ENCODE results near the gene SLC12A1.

DNA sequence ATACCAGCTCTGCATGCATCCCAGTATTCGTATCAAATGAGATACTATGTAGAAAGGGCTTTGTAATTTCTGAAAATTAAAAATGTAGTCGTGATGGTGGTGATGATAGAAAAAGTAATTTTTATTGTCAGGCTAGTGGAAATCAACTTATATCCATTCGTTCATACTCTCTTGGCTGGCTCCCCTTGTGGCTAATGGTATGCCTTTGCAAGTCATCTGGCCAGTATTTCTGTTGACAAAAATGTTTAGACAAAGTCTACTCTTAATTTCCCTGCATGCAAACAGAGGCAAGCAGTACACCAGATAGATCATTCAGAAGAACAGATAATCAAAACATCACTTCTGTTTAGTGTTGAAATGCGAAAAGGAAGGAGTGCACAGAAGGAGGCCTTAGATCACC, 75.6 kb downstream of the SLC12A1 start:
- TF ChIP-seq, protein P1, sequence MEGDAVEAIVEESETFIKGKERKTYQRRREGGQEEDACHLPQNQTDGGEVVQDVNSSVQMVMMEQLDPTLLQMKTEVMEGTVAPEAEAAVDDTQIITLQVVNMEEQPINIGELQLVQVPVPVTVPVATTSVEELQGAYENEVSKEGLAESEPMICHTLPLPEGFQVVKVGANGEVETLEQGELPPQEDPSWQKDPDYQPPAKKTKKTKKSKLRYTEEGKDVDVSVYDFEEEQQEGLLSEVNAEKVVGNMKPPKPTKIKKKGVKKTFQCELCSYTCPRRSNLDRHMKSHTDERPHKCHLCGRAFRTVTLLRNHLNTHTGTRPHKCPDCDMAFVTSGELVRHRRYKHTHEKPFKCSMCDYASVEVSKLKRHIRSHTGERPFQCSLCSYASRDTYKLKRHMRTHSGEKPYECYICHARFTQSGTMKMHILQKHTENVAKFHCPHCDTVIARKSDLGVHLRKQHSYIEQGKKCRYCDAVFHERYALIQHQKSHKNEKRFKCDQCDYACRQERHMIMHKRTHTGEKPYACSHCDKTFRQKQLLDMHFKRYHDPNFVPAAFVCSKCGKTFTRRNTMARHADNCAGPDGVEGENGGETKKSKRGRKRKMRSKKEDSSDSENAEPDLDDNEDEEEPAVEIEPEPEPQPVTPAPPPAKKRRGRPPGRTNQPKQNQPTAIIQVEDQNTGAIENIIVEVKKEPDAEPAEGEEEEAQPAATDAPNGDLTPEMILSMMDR (IDR thresholded peaks at IDR 0.05; ENCODE audit: low read depth, low read length, poor library complexity, severe bottlenecking): no peak
- TF ChIP-seq EZH2phosphoT487 (IDR thresholded peaks at IDR 0.05; ENCODE audit: borderline replicate concordance, low read length): no peak

Measured in DOHH2 (cell line).